MCF 10A (cell line): ENCODE measurements around the gene SMARCAD1. TPM values are rescaled to one million over a fixed set of nuclear protein-coding genes. Genes with fewer than 3 reads are reported as not detected.

Experiments used
- BruUV-seq: library from RNA; stranded (reverse); fragments of 400-500 nt; replicated peaks from 2 replicates; lab custom pipeline; 2021; lab: Mats Ljungman, UMichigan
- CTCF ChIA-PET: fragments of 300-600 bp; sonication (Branson Sonifier 250); formaldehyde crosslinking; extraction: SDS; loops from one replicate; lab custom pipeline; 2021; ENCODE audit warnings: antibody characterized with exemption, inconsistent platforms; lab: Yijun Ruan, JAX
- POLR2A ChIA-PET: fragments of 300-600, 350-650 bp; sonication (Branson Sonifier 250); formaldehyde crosslinking; extraction: SDS; loops from one replicate; lab custom pipeline; 2020; ENCODE audit warnings: antibody characterized with exemption, inconsistent platforms; lab: Yijun Ruan, JAX
- DNase-seq: peaks from one replicate; pipeline ENCODE4 v3.0.0-alpha.2; 2018; ENCODE audit not compliant: unreplicated experiment
- H3K27ac Mint-ChIP-seq: one replicate; pipeline ENCODE4 v1.8.0; 2022; ENCODE audit warnings: mild to moderate bottlenecking, low read depth, mixed read lengths; ENCODE audit not compliant: unreplicated experiment
- H3K27me3 Mint-ChIP-seq: one replicate; pipeline ENCODE4 v1.8.0; 2022; ENCODE audit warnings: mixed read lengths; ENCODE audit not compliant: insufficient read depth, unreplicated experiment
- H3K36me3 Mint-ChIP-seq: one replicate; pipeline ENCODE4 v1.8.0; 2022; ENCODE audit warnings: mild to moderate bottlenecking, moderate library complexity, mixed read lengths; ENCODE audit not compliant: insufficient read depth, unreplicated experiment
- H3K4me1 Mint-ChIP-seq: one replicate; pipeline ENCODE4 v1.8.0; 2022; ENCODE audit warnings: mixed read lengths; ENCODE audit not compliant: insufficient read depth, unreplicated experiment
- H3K4me3 Mint-ChIP-seq: one replicate; pipeline ENCODE4 v1.8.0; 2022; ENCODE audit warnings: mild to moderate bottlenecking, moderate library complexity, mixed read lengths; ENCODE audit not compliant: unreplicated experiment
- H3K9me3 Mint-ChIP-seq: one replicate; pipeline ENCODE4 v1.8.0; 2022; ENCODE audit warnings: mixed read lengths; ENCODE audit not compliant: unreplicated experiment
- CTCF ChIP-seq: fragments of 200-600 bp; IDR thresholded peaks from one replicate; pipeline ENCODE4 v1.8.0; 2022; ENCODE audit warnings: antibody characterized with exemption, mild to moderate bottlenecking; ENCODE audit not compliant: unreplicated experiment
- intact Hi-C: fragments of 100-400 bp; cut with micrococcal nuclease; formaldehyde crosslinking; loops from 2 replicates; pipeline ENCODE4 v1.14.1; 2022
- total RNA-seq: library from RNA; stranded (reverse); gene quantifications from 2 replicates; pipeline ENCODE4 v1.2.3, GENCODE V29; 2022

The SMARCAD1 gene
- total RNA-seq, 1 experiment from 2014 or later: 38.1 TPM

GRCh38 chr4:94298725-94299252 lies 91.1 kb downstream of the SMARCAD1 start:
- no TSS peak for BruUV-seq
- intact Hi-C loops: no loop called here
- ChIA-PET POLR2A (interaction anchor here (0.7 to 1.3 kb wide), 5 partner anchors 10 to 152 kb away, joined by 3 to 4 read pairs (median 3); no protein-coding TSS in a partner anchor), CTCF (interaction anchor here (0.5 to 9.2 kb wide), 8 partner anchors 9 to 824 kb away, joined by 3 to 87 read pairs (median 4); no protein-coding TSS in a partner anchor)
- Mint-ChIP-seq H3K27me3 (no peaks in the 10 kb centered on the region), H3K9me3 (no peaks in the 10 kb centered on the region), H3K4me1 (peaks cover 16% of the 10 kb centered on the region), H3K27ac (peak overlapping the region; percentile 3), H3K36me3 (peaks cover 9% of the 10 kb centered on the region), H3K4me3 (no peak overlapping the region)
- peak; percentile 70 for DNase-seq
- TF ChIP-seq CTCF: no peak

- TF ChIP-seq CTCF: no peak
- H3K4me1 Mint-ChIP-seq: peaks cover 16% of the 10 kb centered on the region
- POLR2A ChIA-PET: interaction anchor here (0.6 to 2.2 kb wide), 4 partner anchors 32 to 149 kb away, joined by 3 to 6 read pairs (median 5); no protein-coding TSS in a partner anchor
- no peaks in the 10 kb centered on the region for H3K36me3 Mint-ChIP-seq
- no peak for DNase-seq
- H3K27ac Mint-ChIP-seq: no peak overlapping the region
- H3K4me3 Mint-ChIP-seq: no peak overlapping the region
- intact Hi-C loops: loop anchor here (5.0 to 10.0 kb wide), 3 partner anchors 150 to 813 kb away; partner anchors contain the start of gene PDLIM5
- CTCF ChIA-PET: interaction anchor here (1.3 to 9.2 kb wide), 4 partner anchors 13 to 105 kb away, joined by 4 to 87 read pairs (median 4); no protein-coding TSS in a partner anchor
- no peaks in the 10 kb centered on the region for H3K27me3 Mint-ChIP-seq
- H3K9me3 Mint-ChIP-seq: no peaks in the 10 kb centered on the region
- no TSS peak for BruUV-seq
These were observed 94.5 kb downstream of the SMARCAD1 start for GRCh38 chr4:94302191-94302590.

GRCh38 chr4:94304365-94304971 lies 96.8 kb downstream of the SMARCAD1 start:
- Mint-ChIP-seq H3K9me3 (no peaks in the 10 kb centered on the region), H3K4me1 (peaks cover 4% of the 10 kb centered on the region), H3K27ac (no peak overlapping the region), H3K27me3 (no peaks in the 10 kb centered on the region), H3K36me3 (no peaks in the 10 kb centered on the region), H3K4me3 (no peak overlapping the region)
- DNase-seq: peak; percentile 46
- intact Hi-C loops: loop anchor here (1.0 to 10.0 kb wide), 5 partner anchors 87 to 810 kb away; partner anchors contain the start of gene PDLIM5
- no TSS peak for BruUV-seq
- TF ChIP-seq CTCF: peak; percentile 51
- CTCF ChIA-PET: interaction anchor here (0.5 to 9.2 kb wide), 17 partner anchors 13 to 294 kb away, joined by 3 to 87 read pairs (median 5); no protein-coding TSS in a partner anchor
- POLR2A ChIA-PET: interaction anchor here (0.8 kb wide), 1 partner anchor 96 kb away, joined by 3 read pairs; no protein-coding TSS in a partner anchor
